ENCODE measurements around the gene PURA. TPM values are rescaled to one million over a fixed set of nuclear protein-coding genes. Genes with fewer than 3 reads are reported as not detected.

The PURA gene
- total RNA-seq, 1 donor from 2014 or later: 8.3 TPM

- peak overlapping the region; percentile 11 for H3K4me3 Mint-ChIP-seq
- H3K9me3 Mint-ChIP-seq: no peaks in the 10 kb centered on the region
- peaks cover 19% of the 10 kb centered on the region for H3K4me1 Mint-ChIP-seq (ENCODE audit: unreplicated experiment)
- H3K27ac Mint-ChIP-seq: no peak overlapping the region
- no peaks in the 10 kb centered on the region for H3K36me3 Mint-ChIP-seq
- peaks cover 80% of the 10 kb centered on the region for H3K27me3 Mint-ChIP-seq
- TF ChIP-seq CTCF (conservative IDR thresholded peaks at IDR 0.05): no peak
- no peak for DNase-seq (ENCODE audit: extremely low spot score, unreplicated experiment)
Measured at GRCh38 chr5:140109759-140110645, 3.9 kb upstream of the PURA start.

GRCh38 chr5:140110646-140110957 is 3.3 kb upstream of the PURA start:
- Mint-ChIP-seq H3K27me3 (peaks cover 74% of the 10 kb centered on the region), H3K4me1 (ENCODE audit: unreplicated experiment) (peaks cover 21% of the 10 kb centered on the region), H3K4me3 (peak overlapping the region; percentile 57), H3K36me3 (no peaks in the 10 kb centered on the region), H3K9me3 (no peaks in the 10 kb centered on the region), H3K27ac (no peak overlapping the region)
- no peak for DNase-seq (ENCODE audit: extremely low spot score, unreplicated experiment)
- TF ChIP-seq CTCF (conservative IDR thresholded peaks at IDR 0.05): no peak

- no peak for TF ChIP-seq CTCF (conservative IDR thresholded peaks at IDR 0.05)
- Mint-ChIP-seq H3K4me3 (peak overlapping the region; percentile 57), H3K27ac (no peak overlapping the region)
Measured at GRCh38 chr5:140111011-140111858, 2.7 kb upstream of the PURA start.

GRCh38 chr5:140111859-140112551 is 1.9 kb upstream of the PURA start:
- no peak for TF ChIP-seq CTCF (conservative IDR thresholded peaks at IDR 0.05)
- Mint-ChIP-seq H3K9me3 (no peaks in the 10 kb centered on the region), H3K27ac (no peak overlapping the region), H3K4me1 (ENCODE audit: unreplicated experiment) (peaks cover 25% of the 10 kb centered on the region), H3K36me3 (no peaks in the 10 kb centered on the region), H3K4me3 (peak overlapping the region; percentile 35), H3K27me3 (peaks cover 62% of the 10 kb centered on the region)
- no peak for DNase-seq (ENCODE audit: extremely low spot score, unreplicated experiment)

More at GRCh38 chr5:140111011-140111858, 2.7 kb upstream of the PURA start:
- Mint-ChIP-seq H3K36me3 (no peaks in the 10 kb centered on the region), H3K27me3 (peaks cover 67% of the 10 kb centered on the region), H3K9me3 (no peaks in the 10 kb centered on the region), H3K4me1 (ENCODE audit: unreplicated experiment) (peaks cover 24% of the 10 kb centered on the region)
- DNase-seq (ENCODE audit: extremely low spot score, unreplicated experiment): no peak

- Mint-ChIP-seq H3K4me1 (ENCODE audit: unreplicated experiment) (peaks cover 28% of the 10 kb centered on the region), H3K27ac (no peak overlapping the region)
- no peak for DNase-seq (ENCODE audit: extremely low spot score, unreplicated experiment)
Measured at GRCh38 chr5:140112685-140113179, 1.2 kb upstream of the PURA start.

More at GRCh38 chr5:140112685-140113179, 1.2 kb upstream of the PURA start:
- Mint-ChIP-seq H3K4me3 (peak overlapping the region; percentile 95), H3K27me3 (peaks cover 58% of the 10 kb centered on the region), H3K36me3 (no peaks in the 10 kb centered on the region), H3K9me3 (no peaks in the 10 kb centered on the region)
- no peak for TF ChIP-seq CTCF (conservative IDR thresholded peaks at IDR 0.05)

All from type B pancreatic cell (in vitro differentiated cells).